ENCODE data around the gene PDZD11.
"Not testable (repeated sequence)": the region's sequence is repeated elsewhere in the genome, so short reads cannot be mapped to it uniquely, and the experiment has no call there.

The PDZD11 gene

GRCh38 chrX:70292788-70293187, 3.1 kb upstream of the PDZD11 start:
- no peak overlapping the region for H3K4me3 ChIP-seq (ENCODE audit: low read depth, low read length)
- H3K36me3 ChIP-seq (ENCODE audit: control insufficient read depth, insufficient read depth, low read length) = peaks cover 20% of the 10 kb centered on the region
- no peak overlapping the region for H3K9ac ChIP-seq (ENCODE audit: low read length)
- H3K27me3 ChIP-seq (ENCODE audit: control insufficient read depth, insufficient read depth, low read length) = no peaks in the 10 kb centered on the region
- H3K27ac ChIP-seq (ENCODE audit: low read depth, low read length) = no peak overlapping the region
- H3K9me3 ChIP-seq (ENCODE audit: control insufficient read depth, insufficient read depth, low read depth, low read length) = no peaks in the 10 kb centered on the region; the same call in 1 of the 2 replicates
- no peaks in the 10 kb centered on the region for H3K4me1 ChIP-seq (ENCODE audit: control insufficient read depth, insufficient read depth, low read length)

- peak overlapping the region; percentile 93 for H3K4me3 ChIP-seq (ENCODE audit: low read depth, low read length)
- no peak overlapping the region for H3K27ac ChIP-seq (ENCODE audit: low read depth, low read length)
- H3K9ac ChIP-seq (ENCODE audit: low read length) = peak overlapping the region; percentile 64
Measured at GRCh38 chrX:70289168-70289792, 447 bp downstream of the PDZD11 start.

GRCh38 chrX:70281951-70282350, 7.8 kb downstream of the PDZD11 start, which contains the start of gene RAB41:
TSS of gene RAB41 (plus strand) at chrX:70282172. CDS start at chrX:70282218, 46 bp downstream.
- peaks cover 17% of the 10 kb centered on the region; the same call in 1 of the 2 replicates for H3K9me3 ChIP-seq (ENCODE audit: control insufficient read depth, insufficient read depth, low read depth, low read length)
- H3K27me3 ChIP-seq (ENCODE audit: control insufficient read depth, insufficient read depth, low read length) = peaks cover 9% of the 10 kb centered on the region; the same call in 1 of the 2 replicates
- H3K4me3 ChIP-seq (ENCODE audit: low read depth, low read length) = no peak within 1 kb of the TSS
- peaks cover 8% of the 10 kb centered on the region; the same call in 1 of the 2 replicates for H3K36me3 ChIP-seq (ENCODE audit: control insufficient read depth, insufficient read depth, low read length)
- H3K4me1 ChIP-seq (ENCODE audit: control insufficient read depth, insufficient read depth, low read length) = no peaks in the 10 kb centered on the region
- no peak within 1 kb of the TSS for H3K9ac ChIP-seq (ENCODE audit: low read length)
- H3K27ac ChIP-seq (ENCODE audit: low read depth, low read length) = no peak within 1 kb of the TSS

More at GRCh38 chrX:70289168-70289792, 447 bp downstream of the PDZD11 start:
- Histone ChIP-seq H3K27me3 (ENCODE audit: control insufficient read depth, insufficient read depth, low read length) (no peaks in the 10 kb centered on the region), H3K36me3 (ENCODE audit: control insufficient read depth, insufficient read depth, low read length) (peaks cover 24% of the 10 kb centered on the region), H3K9me3 (ENCODE audit: control insufficient read depth, insufficient read depth, low read depth, low read length) (no peaks in the 10 kb centered on the region; the same call in 1 of the 2 replicates), H3K4me1 (ENCODE audit: control insufficient read depth, insufficient read depth, low read length) (no peaks in the 10 kb centered on the region)

- H3K27me3 ChIP-seq (ENCODE audit: control insufficient read depth, insufficient read depth, low read length) = peaks cover 9% of the 10 kb centered on the region; the same call in 1 of the 2 replicates
- no peak overlapping the region for H3K9ac ChIP-seq (ENCODE audit: low read length)
- H3K4me3 ChIP-seq (ENCODE audit: low read depth, low read length) = no peak overlapping the region
- H3K27ac ChIP-seq (ENCODE audit: low read depth, low read length) = no peak overlapping the region
- no peaks in the 10 kb centered on the region; the same call in 1 of the 2 replicates for H3K36me3 ChIP-seq (ENCODE audit: control insufficient read depth, insufficient read depth, low read length)
- peaks cover 24% of the 10 kb centered on the region; the same call in 1 of the 2 replicates for H3K9me3 ChIP-seq (ENCODE audit: control insufficient read depth, insufficient read depth, low read depth, low read length)
- no peaks in the 10 kb centered on the region for H3K4me1 ChIP-seq (ENCODE audit: control insufficient read depth, insufficient read depth, low read length)
Measured at GRCh38 chrX:70280573-70280972, 9.2 kb downstream of the PDZD11 start.

GRCh38 chrX:70279081-70279480, 10.6 kb downstream of the PDZD11 start:
- Histone ChIP-seq H3K9ac (ENCODE audit: low read length) (no peak overlapping the region), H3K27me3 (ENCODE audit: control insufficient read depth, insufficient read depth, low read length) (peaks cover 9% of the 10 kb centered on the region; the same call in 1 of the 2 replicates)

GRCh38 chrX:70274029-70274428, 15.7 kb downstream of the PDZD11 start:
- not testable (repeated sequence) for H3K27me3 ChIP-seq (ENCODE audit: control insufficient read depth, insufficient read depth, low read length); H3K27ac ChIP-seq (ENCODE audit: low read depth, low read length); H3K36me3 ChIP-seq (ENCODE audit: control insufficient read depth, insufficient read depth, low read length); H3K9ac ChIP-seq (ENCODE audit: low read length); H3K4me1 ChIP-seq (ENCODE audit: control insufficient read depth, insufficient read depth, low read length); H3K4me3 ChIP-seq (ENCODE audit: low read depth, low read length)
- peaks cover 11% of the 10 kb centered on the region; the same call in 1 of the 2 replicates for H3K9me3 ChIP-seq (ENCODE audit: control insufficient read depth, insufficient read depth, low read depth, low read length)

More at GRCh38 chrX:70279081-70279480, 10.6 kb downstream of the PDZD11 start:
- Histone ChIP-seq H3K4me1 (ENCODE audit: control insufficient read depth, insufficient read depth, low read length) (no peaks in the 10 kb centered on the region), H3K27ac (ENCODE audit: low read depth, low read length) (no peak overlapping the region), H3K4me3 (ENCODE audit: low read depth, low read length) (no peak overlapping the region), H3K36me3 (ENCODE audit: control insufficient read depth, insufficient read depth, low read length) (no peaks in the 10 kb centered on the region; the same call in 1 of the 2 replicates), H3K9me3 (ENCODE audit: control insufficient read depth, insufficient read depth, low read depth, low read length) (peaks cover 24% of the 10 kb centered on the region; the same call in 1 of the 2 replicates)

GRCh38 chrX:70268034-70268433, 21.7 kb downstream of the PDZD11 start, which contains the start of gene ARR3:
TSS of gene ARR3 (plus strand) at chrX:70268334. CDS start at chrX:70269386, 1,052 bp downstream.
- peaks cover 8% of the 10 kb centered on the region; the same call in 1 of the 2 replicates for H3K27me3 ChIP-seq (ENCODE audit: control insufficient read depth, insufficient read depth, low read length)
- H3K4me3 ChIP-seq (ENCODE audit: low read depth, low read length) = no peak within 1 kb of the TSS
- H3K36me3 ChIP-seq (ENCODE audit: control insufficient read depth, insufficient read depth, low read length) = no peaks in the 10 kb centered on the region
- no peaks in the 10 kb centered on the region for H3K4me1 ChIP-seq (ENCODE audit: control insufficient read depth, insufficient read depth, low read length)
- peaks cover 14% of the 10 kb centered on the region; the same call in 1 of the 2 replicates for H3K9me3 ChIP-seq (ENCODE audit: control insufficient read depth, insufficient read depth, low read depth, low read length)
- no peak within 1 kb of the TSS for H3K27ac ChIP-seq (ENCODE audit: low read depth, low read length)
- no peak within 1 kb of the TSS for H3K9ac ChIP-seq (ENCODE audit: low read length)

- Histone ChIP-seq H3K9ac (ENCODE audit: low read length) (no peak overlapping the region), H3K4me3 (ENCODE audit: low read depth, low read length) (no peak overlapping the region), H3K9me3 (ENCODE audit: control insufficient read depth, insufficient read depth, low read depth, low read length) (peaks cover 14% of the 10 kb centered on the region; the same call in 1 of the 2 replicates), H3K4me1 (ENCODE audit: control insufficient read depth, insufficient read depth, low read length) (peaks cover 4% of the 10 kb centered on the region), H3K27me3 (ENCODE audit: control insufficient read depth, insufficient read depth, low read length) (peaks cover 5% of the 10 kb centered on the region; the same call in 1 of the 2 replicates), H3K36me3 (ENCODE audit: control insufficient read depth, insufficient read depth, low read length) (no peaks in the 10 kb centered on the region), H3K27ac (ENCODE audit: low read depth, low read length) (no peak overlapping the region)
Measured at GRCh38 chrX:70264784-70265183, 24.9 kb downstream of the PDZD11 start.

GRCh38 chrX:70262952-70263567, 26.7 kb downstream of the PDZD11 start:
- Histone ChIP-seq H3K4me3 (ENCODE audit: low read depth, low read length) (no peak overlapping the region), H3K27me3 (ENCODE audit: control insufficient read depth, insufficient read depth, low read length) (no peaks in the 10 kb centered on the region), H3K9ac (ENCODE audit: low read length) (no peak overlapping the region), H3K9me3 (ENCODE audit: control insufficient read depth, insufficient read depth, low read depth, low read length) (peaks cover 23% of the 10 kb centered on the region; the same call in 1 of the 2 replicates), H3K36me3 (ENCODE audit: control insufficient read depth, insufficient read depth, low read length) (no peaks in the 10 kb centered on the region), H3K27ac (ENCODE audit: low read depth, low read length) (no peak overlapping the region), H3K4me1 (ENCODE audit: control insufficient read depth, insufficient read depth, low read length) (peaks cover 4% of the 10 kb centered on the region)

- peaks cover 15% of the 10 kb centered on the region; the same call in 1 of the 2 replicates for H3K9me3 ChIP-seq (ENCODE audit: control insufficient read depth, insufficient read depth, low read depth, low read length)
- no peaks in the 10 kb centered on the region for H3K36me3 ChIP-seq (ENCODE audit: control insufficient read depth, insufficient read depth, low read length)
- H3K4me3 ChIP-seq (ENCODE audit: low read depth, low read length) = no peak within 1 kb of the TSS
- H3K4me1 ChIP-seq (ENCODE audit: control insufficient read depth, insufficient read depth, low read length) = peaks cover 4% of the 10 kb centered on the region
- H3K27ac ChIP-seq (ENCODE audit: low read depth, low read length) = no peak within 1 kb of the TSS
- no peaks in the 10 kb centered on the region for H3K27me3 ChIP-seq (ENCODE audit: control insufficient read depth, insufficient read depth, low read length)
- H3K9ac ChIP-seq (ENCODE audit: low read length) = no peak within 1 kb of the TSS
Measured at GRCh38 chrX:70260104-70260503, 29.6 kb downstream of the PDZD11 start, which contains the start of gene P2RY4. TSS of gene P2RY4 (minus strand) at chrX:70260204. CDS start at chrX:70259624, 580 bp downstream.
